NOMO-1 treated with dmso at 0.1 percent for 144 hours (cell line): ENCODE results near the gene HYAL3.
"Not testable (repeated sequence)": the region's sequence is repeated elsewhere in the genome, so short reads cannot be mapped to it uniquely, and the experiment has no call there.

ENCODE experiments used
- DNase-seq: peaks from one replicate; lab custom pipeline; 2025; ENCODE audit not compliant: unreplicated experiment; lab: John Stamatoyannopoulos, UW

The HYAL3 gene

DNA sequence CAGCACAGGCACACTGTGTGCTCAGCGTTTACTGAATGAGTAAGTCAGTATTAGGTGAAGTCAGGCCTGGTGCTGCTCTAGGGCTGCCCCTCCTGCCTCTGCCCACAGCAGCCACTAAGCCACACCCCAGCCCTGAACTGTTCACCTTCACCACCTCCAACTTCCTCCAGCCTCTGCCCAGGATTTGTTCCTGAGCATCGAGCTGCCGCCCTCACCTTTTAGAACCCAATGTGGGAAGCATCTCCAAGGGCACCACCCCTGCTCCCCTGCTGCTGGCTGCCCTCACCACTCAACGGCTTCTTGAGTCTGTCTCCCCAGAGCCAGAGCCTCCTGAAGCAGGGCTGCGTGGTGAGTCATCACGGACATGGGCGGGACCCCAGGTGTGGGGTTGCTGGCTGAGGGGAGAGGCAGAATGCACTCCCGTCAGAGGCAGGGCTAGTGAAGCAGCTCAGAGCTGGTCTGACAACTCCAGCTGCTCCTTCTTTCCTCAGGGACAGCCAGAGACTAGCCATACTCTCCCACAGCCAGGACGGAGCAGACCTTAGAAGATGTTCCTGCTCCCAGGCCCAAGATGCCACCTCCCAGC, 17.5 kb upstream of the HYAL3 start:
- DNase-seq: no peak

DNA sequence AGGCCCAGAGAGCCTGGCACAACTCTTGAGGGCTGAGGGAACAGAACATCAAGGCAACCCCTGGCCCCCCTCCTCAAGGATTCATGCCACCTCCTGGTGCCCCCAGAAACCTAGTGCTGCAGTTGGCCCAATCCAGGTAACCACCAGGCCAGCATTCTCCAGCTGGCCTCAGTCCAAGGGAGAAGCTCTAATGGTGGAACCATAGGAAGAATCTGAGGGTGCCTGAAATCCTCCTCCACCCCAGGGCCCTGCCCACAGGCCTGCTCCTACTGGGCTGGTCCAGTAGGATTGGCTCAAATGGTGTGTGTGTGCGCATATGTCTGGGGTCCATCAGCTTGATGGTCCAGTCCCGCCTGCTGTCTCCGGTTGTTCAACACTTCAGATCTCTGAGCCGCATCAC, 15.6 kb upstream of the HYAL3 start:
- no peak for DNase-seq

GRCh38 chr3:50314342-50314741, 15.1 kb upstream of the HYAL3 start:
- no peak for DNase-seq

- not testable (repeated sequence) for DNase-seq
Measured at GRCh38 chr3:50312041-50312440, 12.8 kb upstream of the HYAL3 start.

GRCh38 chr3:50304601-50305000, 5.4 kb upstream of the HYAL3 start:
- DNase-seq: no peak

GRCh38 chr3:50303013-50303815, 4.0 kb upstream of the HYAL3 start, which contains the start of gene HYAL1:
HYAL1 (minus strand) TSS chr3:50303574; CDS start chr3:50302956, 618 bp downstream.
- no peak for DNase-seq

DNA sequence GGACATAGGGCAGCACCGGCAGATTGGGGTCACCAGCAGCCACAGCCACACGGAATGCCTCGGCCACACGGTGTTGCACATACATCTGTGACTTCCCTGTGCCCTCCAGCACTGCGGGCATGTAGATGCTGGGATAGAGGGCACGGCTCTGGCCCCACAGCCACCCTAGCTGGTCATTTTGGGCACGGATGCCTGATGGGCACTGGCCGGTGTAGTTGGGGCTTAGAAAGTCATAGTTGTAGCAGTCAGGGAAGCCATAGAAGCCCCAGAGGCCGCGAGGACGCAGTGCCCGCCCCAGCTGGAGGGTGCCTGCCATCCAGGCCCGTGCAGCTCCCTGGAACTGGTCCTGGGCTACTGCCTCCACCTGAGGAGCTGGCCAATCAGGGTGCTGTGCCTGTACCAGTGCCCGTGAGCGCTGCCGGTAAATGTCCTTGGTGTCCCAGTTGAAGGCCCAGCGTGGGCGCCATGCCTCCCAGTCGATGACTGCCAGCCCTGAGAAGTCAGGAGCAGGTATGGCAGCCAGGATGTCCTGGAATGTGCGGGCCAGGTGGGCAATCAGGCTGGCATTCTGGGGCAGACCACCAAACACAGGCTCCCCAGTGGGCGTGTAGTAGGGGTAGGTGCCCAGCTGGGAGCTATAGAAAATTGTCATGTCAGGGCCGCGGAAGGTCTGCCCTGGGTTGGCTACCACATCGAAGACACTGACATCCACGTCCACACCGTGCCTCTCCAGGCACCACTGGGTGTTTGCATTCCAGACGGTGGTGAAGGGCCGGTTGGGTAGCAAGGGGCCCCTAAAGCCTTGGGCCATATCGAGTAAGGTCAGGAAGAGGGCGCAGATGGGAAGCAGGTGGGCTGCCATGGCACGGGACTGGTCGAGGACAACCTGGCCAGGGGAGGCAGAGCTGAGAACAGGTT, 3.1 kb upstream of the HYAL3 start:
- DNase-seq: no peak

- DNase-seq: no peak
Measured at GRCh38 chr3:50300681-50301254, 1.6 kb upstream of the HYAL3 start.

- DNase-seq: peak; percentile 71
Measured at GRCh38 chr3:50299929-50300680, 900 bp upstream of the HYAL3 start.

GRCh38 chr3:50299638-50299928, 378 bp upstream of the HYAL3 start:
- DNase-seq: no peak

GRCh38 chr3:50297896-50298725, 1.1 kb downstream of the HYAL3 start:
- peak; percentile 14 for DNase-seq

DNA sequence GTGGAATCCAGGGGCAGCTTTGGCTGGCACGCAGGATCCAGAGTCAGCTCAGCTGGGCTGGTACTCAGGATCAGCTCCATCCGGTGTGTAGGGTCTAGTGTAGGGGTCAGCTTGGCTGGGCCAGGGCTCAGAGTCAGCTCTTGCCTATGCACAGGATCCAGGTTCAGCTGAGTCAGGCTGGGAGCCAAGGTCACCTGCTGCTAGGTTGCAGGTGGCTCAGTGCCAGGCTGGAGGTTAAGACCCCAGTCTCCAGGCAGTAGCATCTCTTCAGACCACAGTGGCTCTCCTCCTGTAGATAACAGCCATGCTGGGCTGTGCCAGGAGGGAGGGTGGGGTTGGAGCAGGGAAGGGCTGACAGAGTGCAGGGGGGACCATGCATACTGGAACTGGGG, 1.8 kb downstream of the HYAL3 start:
- no peak for DNase-seq

DNA sequence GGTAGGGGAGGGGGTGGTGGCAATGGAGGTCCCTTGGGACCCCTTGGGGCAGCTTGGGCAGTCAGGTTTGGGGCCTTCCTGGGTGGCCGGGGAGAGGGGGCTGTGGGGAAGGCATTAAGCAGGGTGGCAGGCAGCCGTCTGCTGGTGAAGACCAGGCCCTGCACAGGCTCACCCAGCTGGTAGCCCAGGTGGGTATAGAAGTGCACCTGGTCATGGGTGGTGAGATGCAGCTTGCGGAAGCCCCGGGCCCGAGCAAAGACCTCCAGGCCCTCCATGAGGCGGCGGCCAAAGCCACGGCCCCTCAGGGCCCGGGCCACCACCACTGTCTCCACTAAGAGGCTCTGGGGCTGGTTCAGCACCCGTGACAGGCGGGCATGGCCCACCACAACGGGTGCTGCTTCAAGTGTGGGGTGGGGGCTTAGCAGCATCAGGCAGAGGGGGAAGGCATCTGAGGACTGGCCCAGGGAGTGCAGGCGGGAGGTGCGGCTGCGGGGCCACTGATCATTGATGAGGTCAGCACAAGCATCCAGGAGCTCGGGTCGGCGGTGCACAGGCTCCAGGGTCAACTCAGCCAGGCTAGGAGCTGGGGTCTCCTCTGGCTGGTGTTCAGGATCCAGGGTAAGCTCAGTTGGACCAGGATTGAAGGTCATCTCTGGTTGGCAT, 2.4 kb downstream of the HYAL3 start:
- DNase-seq: no peak

- DNase-seq: no peak
Measured at GRCh38 chr3:50295553-50296431, 3.4 kb downstream of the HYAL3 start.

DNA sequence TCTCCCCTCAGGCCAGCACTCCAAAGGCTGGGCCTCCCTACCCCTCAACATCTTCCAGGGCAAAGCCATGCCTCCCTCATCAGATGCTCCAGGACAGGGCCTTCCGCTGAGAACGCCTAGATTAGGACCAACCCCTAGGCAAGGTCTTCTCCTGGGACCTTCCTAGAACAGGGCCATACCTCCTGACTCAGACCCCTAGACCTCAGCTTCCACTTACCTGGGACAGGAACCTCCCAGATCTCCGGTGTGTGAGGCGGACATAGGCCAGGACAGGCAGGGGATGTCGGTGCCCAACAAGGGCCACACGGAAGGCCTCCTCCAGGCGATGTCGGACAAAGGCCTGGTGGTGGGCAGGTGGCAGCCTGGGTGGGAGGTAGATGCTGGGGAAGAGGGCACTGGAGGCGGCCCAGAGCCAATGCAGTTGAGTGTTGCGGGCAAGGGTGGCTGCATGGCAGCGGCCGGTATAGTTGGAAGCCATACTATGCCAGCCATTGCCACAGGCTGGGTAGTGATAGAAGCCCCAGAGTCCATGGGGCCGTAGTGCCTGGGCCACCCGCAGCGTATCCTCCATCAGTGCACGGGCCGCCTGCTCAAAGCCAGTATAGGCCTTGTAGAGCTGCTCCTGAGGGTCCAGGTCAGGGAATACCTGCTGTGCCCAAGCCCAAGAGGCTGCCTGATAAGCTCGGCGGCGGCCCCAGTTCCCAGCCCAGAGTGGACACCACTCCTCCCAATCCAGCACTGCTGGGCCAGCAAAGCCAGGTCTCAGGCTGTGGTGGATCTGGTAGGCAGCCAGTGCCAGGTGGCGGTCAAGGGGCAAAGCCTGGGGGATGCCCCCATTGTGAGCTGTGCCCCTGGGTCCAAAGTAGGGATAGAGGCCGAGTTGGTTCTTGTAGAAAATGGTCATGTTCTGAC, 4.5 kb downstream of the HYAL3 start:
- no peak for DNase-seq

DNA sequence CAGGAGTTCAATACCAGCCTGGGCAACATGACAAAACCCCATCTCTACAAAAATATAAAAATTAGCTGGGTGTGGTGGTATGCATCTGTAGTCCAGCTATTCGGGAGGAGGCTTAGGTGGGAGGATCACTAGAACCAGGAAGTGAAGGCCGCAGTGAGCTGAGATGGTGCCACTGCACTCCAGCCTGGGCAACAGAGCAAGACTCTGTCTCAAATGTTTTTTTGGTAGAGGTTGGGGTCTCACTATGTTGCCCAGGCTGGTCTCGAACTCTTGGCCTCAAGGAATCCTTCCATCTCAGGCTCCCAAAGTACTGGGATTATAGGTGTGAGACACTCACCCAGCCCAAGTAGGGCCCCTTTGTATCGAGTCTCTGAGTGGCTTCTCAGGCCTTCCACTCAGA, 5.1 kb downstream of the HYAL3 start:
- no peak for DNase-seq

- no peak for DNase-seq
Measured at GRCh38 chr3:50293079-50293801, 6.0 kb downstream of the HYAL3 start.
